Colonic mucosa (tissue), 4 donors: ENCODE measurements around the gene ZBTB4. TPM values are rescaled to one million over a fixed set of nuclear protein-coding genes. Genes with fewer than 3 reads are reported as not detected.
A peak's percentile ranks its signal among the peaks of the same experiment; 100 is the strongest.
"Not testable (repeated sequence)": the region's sequence is repeated elsewhere in the genome, so short reads cannot be mapped to it uniquely, and the experiment has no call there.

Experiments
- DNase-seq: peaks from one replicate; pipeline ENCODE4 v3.0.0-alpha.2; 2020
- H3K27ac ChIP-seq: fragments of 200-600 bp; one replicate; pipeline ENCODE4 v1.8.0; 2021
- H3K27me3 ChIP-seq: fragments of 200-600 bp; one replicate; pipeline ENCODE4 v1.8.0; 2021
- H3K36me3 ChIP-seq: fragments of 200-600 bp; one replicate; pipeline ENCODE4 v1.8.0; 2021
- H3K4me1 ChIP-seq: fragments of 200-600 bp; one replicate; pipeline ENCODE4 v1.8.0; 2021; ENCODE audit warnings: mild to moderate bottlenecking
- H3K4me3 ChIP-seq: fragments of 200-600 bp; one replicate; pipeline ENCODE4 v1.8.0; 2021
- H3K9ac ChIP-seq, 2 donors: one replicate each; pipeline ENCODE4 v1.7.0; 2013; ENCODE audit warnings: control low read depth in 2 of 2, low read depth in 2 of 2, low read length in 2 of 2
- H3K9me3 ChIP-seq: fragments of 200-600 bp; one replicate; pipeline ENCODE4 v1.8.0; 2021
- intact Hi-C: fragments of 100-400 bp; cut with DNase I; formaldehyde crosslinking; loops from one replicate; pipeline ENCODE4 v1.14.1; 2022
- total RNA-seq, 2 donors: library from RNA; stranded (reverse); fragmentation: NEBNext Ultra II Directional in 1 of 2; extraction: Animal tissue kit (Norgen Biotek cat#: 25700) in 1 of 2; gene quantifications; one replicate each; pipeline ENCODE4 v1.2.1, GENCODE V29; 2021
- TF ChIP-seq, protein P1 (sequence below): fragments of 200-600 bp; IDR thresholded peaks from one replicate; pipeline ENCODE4 v1.8.0; 2022; ENCODE audit warnings: antibody characterized with exemption, mild to moderate bottlenecking
- donor health status: healthy.
- donor health status: DM: no; HTN: no; CAD: no.
- donor health status: DM: no; HTN: no; CAD: no.

ZBTB4 gene
- total RNA-seq, 2 donors from 2014 or later = 12.9 to 26.7 TPM

DNA sequence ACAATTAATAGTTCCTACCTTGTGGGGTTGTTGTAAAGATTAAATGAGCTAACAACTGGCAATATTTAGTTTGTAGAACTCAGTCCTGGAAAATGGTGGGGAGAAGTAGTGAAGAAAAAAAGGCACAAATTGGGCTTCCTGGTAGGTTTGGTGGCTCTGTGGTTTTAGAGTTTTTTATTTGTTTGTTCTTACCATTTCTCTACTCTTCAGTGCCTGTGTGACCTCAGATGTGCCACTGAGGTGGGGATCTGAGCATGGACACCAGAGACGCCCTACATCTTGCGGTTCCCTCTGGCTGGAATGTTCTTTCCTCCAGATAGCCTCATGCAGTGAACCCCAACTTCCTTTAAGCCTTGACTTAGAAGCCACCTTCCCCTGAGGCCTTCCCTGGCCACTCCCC lies 7.7 kb downstream of the ZBTB4 start:
- Histone ChIP-seq H3K27ac (no peak overlapping the region), H3K9ac (no peak overlapping the region), H3K4me3 (no peak overlapping the region), H3K36me3 (no peaks in the 10 kb centered on the region), H3K4me1 (no peaks in the 10 kb centered on the region), H3K27me3 (no peaks in the 10 kb centered on the region), H3K9me3 (no peaks in the 10 kb centered on the region)
- TF ChIP-seq, protein P1, sequence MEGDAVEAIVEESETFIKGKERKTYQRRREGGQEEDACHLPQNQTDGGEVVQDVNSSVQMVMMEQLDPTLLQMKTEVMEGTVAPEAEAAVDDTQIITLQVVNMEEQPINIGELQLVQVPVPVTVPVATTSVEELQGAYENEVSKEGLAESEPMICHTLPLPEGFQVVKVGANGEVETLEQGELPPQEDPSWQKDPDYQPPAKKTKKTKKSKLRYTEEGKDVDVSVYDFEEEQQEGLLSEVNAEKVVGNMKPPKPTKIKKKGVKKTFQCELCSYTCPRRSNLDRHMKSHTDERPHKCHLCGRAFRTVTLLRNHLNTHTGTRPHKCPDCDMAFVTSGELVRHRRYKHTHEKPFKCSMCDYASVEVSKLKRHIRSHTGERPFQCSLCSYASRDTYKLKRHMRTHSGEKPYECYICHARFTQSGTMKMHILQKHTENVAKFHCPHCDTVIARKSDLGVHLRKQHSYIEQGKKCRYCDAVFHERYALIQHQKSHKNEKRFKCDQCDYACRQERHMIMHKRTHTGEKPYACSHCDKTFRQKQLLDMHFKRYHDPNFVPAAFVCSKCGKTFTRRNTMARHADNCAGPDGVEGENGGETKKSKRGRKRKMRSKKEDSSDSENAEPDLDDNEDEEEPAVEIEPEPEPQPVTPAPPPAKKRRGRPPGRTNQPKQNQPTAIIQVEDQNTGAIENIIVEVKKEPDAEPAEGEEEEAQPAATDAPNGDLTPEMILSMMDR = no peak
- no peak for DNase-seq
- intact Hi-C loops = no loop called here

DNA sequence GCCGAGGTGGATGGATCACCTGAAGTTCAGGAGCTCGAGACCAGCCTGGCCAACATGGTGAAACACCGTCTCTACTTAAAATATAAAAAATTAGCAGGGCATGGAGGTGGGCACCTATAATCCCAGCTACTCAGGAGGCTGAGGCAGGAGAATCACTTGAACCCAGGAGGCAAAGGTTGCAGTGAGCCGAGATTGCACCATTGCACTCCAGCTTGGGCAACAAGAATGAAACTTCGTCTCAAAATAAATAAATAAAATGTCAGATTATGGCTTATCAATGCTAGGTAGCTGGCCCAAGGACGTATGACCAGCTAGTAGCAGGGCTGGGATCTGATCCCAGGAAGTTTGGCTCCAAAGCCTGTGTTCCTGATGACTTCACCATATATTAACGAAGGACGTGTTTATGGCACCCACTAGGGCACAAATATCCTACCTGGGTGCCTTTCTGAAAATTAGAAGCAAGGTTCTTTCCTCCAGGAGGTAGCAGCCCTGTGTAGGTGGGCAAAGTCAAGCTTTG lies 8.9 kb downstream of the ZBTB4 start:
- H3K4me3 ChIP-seq, H3K9ac ChIP-seq, H3K9me3 ChIP-seq, intact Hi-C loops, H3K27ac ChIP-seq, H3K27me3 ChIP-seq, H3K36me3 ChIP-seq, DNase-seq, H3K4me1 ChIP-seq: not testable (repeated sequence)

DNA sequence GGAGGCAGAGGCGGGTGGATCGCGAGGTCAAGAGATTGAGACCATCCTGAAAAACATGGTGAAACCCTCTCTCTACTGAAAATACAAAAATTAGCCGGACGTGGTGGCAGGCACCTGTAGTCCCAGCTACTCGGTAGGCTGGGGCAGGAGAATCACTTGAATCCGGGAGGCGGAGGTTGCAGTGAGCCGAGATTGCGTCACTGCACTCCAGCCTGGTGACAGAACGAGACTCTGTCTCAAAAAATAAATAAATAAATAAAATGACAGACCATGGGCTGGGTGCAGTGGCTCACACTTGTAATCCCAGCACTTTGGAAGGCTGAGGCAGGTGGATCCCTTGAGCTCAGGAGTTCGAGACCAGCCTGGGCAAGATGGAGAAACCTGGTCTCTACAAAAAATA lies 9.6 kb downstream of the ZBTB4 start:
- H3K9ac ChIP-seq, H3K4me1 ChIP-seq, intact Hi-C loops, DNase-seq, H3K27me3 ChIP-seq, H3K27ac ChIP-seq, H3K9me3 ChIP-seq, H3K4me3 ChIP-seq, H3K36me3 ChIP-seq: not testable (repeated sequence)

DNA sequence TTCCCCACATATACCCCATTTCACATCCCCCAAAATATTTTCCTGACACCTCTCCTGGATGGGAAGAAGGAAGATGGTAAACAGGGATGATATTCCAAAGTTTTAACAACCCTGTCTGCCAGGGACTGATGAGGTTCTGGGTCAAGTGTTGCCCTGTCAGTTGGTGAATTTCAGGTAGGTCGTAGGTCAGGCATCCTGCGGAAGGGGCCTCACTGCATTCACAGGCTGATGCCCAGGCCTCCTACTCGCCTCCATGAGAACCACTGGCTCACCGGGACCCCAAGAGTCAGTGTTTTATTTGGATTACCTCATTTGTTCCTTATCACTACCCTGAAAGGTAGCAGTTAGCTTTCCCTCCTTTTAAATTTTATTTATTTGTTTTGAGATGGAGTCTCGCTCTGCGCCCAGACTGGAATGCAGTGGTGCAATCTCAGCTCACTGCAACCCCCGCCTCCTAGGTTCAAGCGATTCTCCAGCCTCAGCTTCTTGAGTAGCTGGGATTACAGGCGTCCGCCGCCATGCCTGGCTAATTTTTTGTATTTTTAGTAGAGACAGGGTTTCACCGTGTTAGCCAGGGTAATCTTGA lies 10.5 kb downstream of the ZBTB4 start:
- H3K36me3 ChIP-seq = no peaks in the 10 kb centered on the region
- no peaks in the 10 kb centered on the region for H3K27me3 ChIP-seq
- no peak for DNase-seq
- no peak overlapping the region for H3K4me3 ChIP-seq
- intact Hi-C loops = no loop called here
- TF ChIP-seq, protein P1 = no peak
- H3K9me3 ChIP-seq = no peaks in the 10 kb centered on the region
- H3K4me1 ChIP-seq = no peaks in the 10 kb centered on the region
- no peak overlapping the region for H3K27ac ChIP-seq
- H3K9ac ChIP-seq = no peak overlapping the region

DNA sequence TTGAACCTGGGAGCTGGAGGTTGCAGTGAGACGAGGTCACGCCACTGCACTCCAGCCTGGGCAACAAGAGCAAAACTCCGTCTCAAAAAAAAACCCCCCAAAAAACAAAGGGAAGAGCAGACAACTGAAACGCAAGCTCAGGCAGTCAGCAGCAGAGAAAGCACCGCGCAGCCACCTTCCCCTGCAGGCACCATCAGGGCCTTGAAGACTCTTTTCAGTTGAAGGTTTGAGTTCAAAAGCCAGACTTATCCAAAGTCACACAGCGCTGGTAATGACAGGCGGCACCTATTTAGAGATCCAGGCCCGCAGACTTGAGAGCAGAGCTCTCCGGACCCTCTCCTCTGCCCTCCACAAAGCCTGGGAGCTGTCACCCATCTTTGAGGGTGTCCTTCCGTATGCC lies 11.1 kb downstream of the ZBTB4 start:
- H3K36me3 ChIP-seq = no peaks in the 10 kb centered on the region
- no peak overlapping the region for H3K4me3 ChIP-seq
- TF ChIP-seq, protein P1 = no peak
- no peak for DNase-seq
- no peak overlapping the region for H3K27ac ChIP-seq
- no peaks in the 10 kb centered on the region for H3K9me3 ChIP-seq
- H3K9ac ChIP-seq = no peak overlapping the region
- intact Hi-C loops = no loop called here
- H3K4me1 ChIP-seq = no peaks in the 10 kb centered on the region
- H3K27me3 ChIP-seq = no peaks in the 10 kb centered on the region

DNA sequence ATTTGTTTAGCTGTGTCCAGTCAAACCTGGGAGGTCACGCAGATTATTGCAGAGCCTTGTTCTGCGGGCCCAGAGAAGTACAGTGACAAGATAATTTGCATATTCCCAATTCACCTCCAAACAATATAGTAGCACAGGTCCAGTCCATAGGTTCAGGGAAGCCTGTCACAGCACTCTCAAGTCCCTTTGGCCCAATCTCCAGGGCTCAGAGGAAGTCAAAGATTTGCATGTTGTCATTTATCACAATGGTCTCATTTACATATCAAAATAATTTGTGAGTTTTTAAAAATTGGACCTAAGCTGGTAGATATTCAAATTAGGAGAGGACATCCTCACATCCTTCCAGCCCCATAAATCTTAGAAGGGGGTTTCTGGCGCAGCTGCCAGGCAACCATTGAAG lies 11.9 kb downstream of the ZBTB4 start:
- H3K27ac ChIP-seq = peak overlapping the region; percentile 27
- no peak overlapping the region for H3K4me3 ChIP-seq
- intact Hi-C loops = no loop called here
- H3K9me3 ChIP-seq = no peaks in the 10 kb centered on the region
- TF ChIP-seq, protein P1 = no peak
- H3K9ac ChIP-seq = no peak overlapping the region
- no peaks in the 10 kb centered on the region for H3K4me1 ChIP-seq
- H3K27me3 ChIP-seq = no peaks in the 10 kb centered on the region
- no peak for DNase-seq
- no peaks in the 10 kb centered on the region for H3K36me3 ChIP-seq
